IMR-90 (cell line): ENCODE measurements around the gene RAC3. TPM values are rescaled to one million over a fixed set of nuclear protein-coding genes. Genes with fewer than 3 reads are reported as not detected.

ENCODE experiments used
- ATAC-seq: fragments of 200-7000 bp; cut with Tn5 transposase; 2 replicates; pipeline ENCODE4 v1.9.1; 2020; ENCODE audit warnings: low read depth, mild to moderate bottlenecking, moderate library complexity
- BruUV-seq: library from RNA; stranded (reverse); fragments of 400-500 nt; replicated peaks from 2 replicates; lab custom pipeline; 2021; lab: Mats Ljungman, UMichigan
- CTCF ChIA-PET: fragments of 300-600 bp; formaldehyde crosslinking; extraction: SDS; loops from one replicate; lab custom pipeline; 2021; ENCODE audit warnings: antibody characterized with exemption; lab: Yijun Ruan, JAX
- POLR2A ChIA-PET: fragments of 300-600 bp; sonication (Branson Sonifier 250); formaldehyde crosslinking; loops from one replicate; lab custom pipeline; 2022; ENCODE audit warnings: antibody characterized with exemption; ENCODE audit not compliant: unreplicated experiment; lab: Charles Lee
- DNase-seq: peaks from one replicate; pipeline ENCODE4 v3.0.0; 2013
- H2AFZ ChIP-seq: replicated peaks from 2 replicates; pipeline ENCODE3; 2013; ENCODE audit warnings: low read length, mild to moderate bottlenecking; ENCODE audit not compliant: poor library complexity
- H2AK5ac ChIP-seq: 2 replicates; pipeline ENCODE4 v1.6.1; 2013; ENCODE audit warnings: low read depth, low read length, inconsistent platforms
- H2AK9ac ChIP-seq: replicated peaks from 2 replicates; pipeline ENCODE3; 2013; ENCODE audit warnings: mild to moderate bottlenecking, low read depth, low read length, moderate library complexity; ENCODE audit not compliant: poor library complexity
- H2BK120ac ChIP-seq: 2 replicates; pipeline ENCODE4 v1.6.1; 2013; ENCODE audit warnings: low read depth, low read length, inconsistent platforms
- H2BK15ac ChIP-seq: 3 replicates; pipeline ENCODE4 v1.6.1; 2013; ENCODE audit warnings: low read depth, low read length, inconsistent platforms
- H2BK20ac ChIP-seq: 2 replicates; pipeline ENCODE4 v1.6.1; 2013; ENCODE audit warnings: low read depth, mild to moderate bottlenecking, inconsistent platforms, low read length, moderate library complexity
- H2BK5ac ChIP-seq: 2 replicates; pipeline ENCODE4 v1.6.1; 2013; ENCODE audit warnings: mild to moderate bottlenecking, low read depth, low read length, inconsistent platforms; ENCODE audit not compliant: poor library complexity, severe bottlenecking
- H3K14ac ChIP-seq: replicated peaks from 2 replicates; pipeline ENCODE4 v1.6.1; 2013; ENCODE audit warnings: low read depth, low read length, inconsistent platforms
- H3K18ac ChIP-seq: 2 replicates; pipeline ENCODE4 v1.6.1; 2013; ENCODE audit warnings: low read depth, low read length, control low read depth
- H3K23ac ChIP-seq: 2 replicates; pipeline ENCODE4 v1.6.1; 2013; ENCODE audit warnings: low read depth, low read length, inconsistent platforms
- H3K27ac ChIP-seq: 2 replicates; pipeline ENCODE4 v1.5.1; 2013; ENCODE audit warnings: mild to moderate bottlenecking, control low read depth, low read length; ENCODE audit not compliant: insufficient read depth
- H3K27me3 ChIP-seq: 2 replicates; pipeline ENCODE4 v1.6.1; 2013; ENCODE audit warnings: low read length; ENCODE audit not compliant: control insufficient read depth, insufficient read depth
- H3K36me3 ChIP-seq: 2 replicates; pipeline ENCODE4 v1.6.1; 2013; ENCODE audit warnings: low read length, mixed read lengths; ENCODE audit not compliant: control insufficient read depth, insufficient read depth
- H3K4ac ChIP-seq: 2 replicates; pipeline ENCODE4 v1.6.1; 2013; ENCODE audit warnings: low read depth, low read length, inconsistent platforms
- H3K4me1 ChIP-seq: 2 replicates; pipeline ENCODE4 v1.6.1; 2013; ENCODE audit warnings: low read length, mixed read lengths; ENCODE audit not compliant: control insufficient read depth, insufficient read depth
- H3K4me2 ChIP-seq: 2 replicates; pipeline ENCODE4 v1.6.1; 2013; ENCODE audit warnings: low read depth, mild to moderate bottlenecking, control low read depth, low read length, moderate library complexity
- H3K4me3 ChIP-seq: 2 replicates; pipeline ENCODE4 v1.5.1; 2013; ENCODE audit warnings: low read depth, mild to moderate bottlenecking, control low read depth, low read length, moderate library complexity; ENCODE audit not compliant: insufficient read depth
- H3K56ac ChIP-seq: 2 replicates; pipeline ENCODE4 v1.6.1; 2013; ENCODE audit warnings: low read length, inconsistent platforms; ENCODE audit not compliant: insufficient read depth; ENCODE audit errors: extremely low read depth
- H3K79me1 ChIP-seq, 2 experiments: 2 replicates each; pipeline ENCODE4 v1.6.1; 2013; ENCODE audit warnings: low read length in 2 of 2, inconsistent platforms in 1 of 2, low read depth in 1 of 2
- H3K9ac ChIP-seq: 2 replicates; pipeline ENCODE4 v1.6.1; 2013; ENCODE audit warnings: low read depth, low read length, control low read depth
- H3K9me1 ChIP-seq: 2 replicates; pipeline ENCODE4 v1.6.1; 2013; ENCODE audit warnings: low read length, inconsistent platforms; ENCODE audit not compliant: insufficient read depth
- H3K9me3 ChIP-seq: 2 replicates; pipeline ENCODE4 v1.6.1; 2013; ENCODE audit warnings: low read length; ENCODE audit not compliant: control insufficient read depth, insufficient read depth
- H4K20me1 ChIP-seq: 2 replicates; pipeline ENCODE4 v1.6.1; 2013; ENCODE audit warnings: low read length, inconsistent platforms; ENCODE audit not compliant: insufficient read depth
- H4K5ac ChIP-seq: 2 replicates; pipeline ENCODE4 v1.6.1; 2013; ENCODE audit warnings: mild to moderate bottlenecking, low read depth, low read length, control low read depth
- H4K8ac ChIP-seq, 2 experiments: 2 replicates each; pipeline ENCODE4 v1.6.1; 2013; ENCODE audit warnings: low read depth in 2 of 2, low read length in 2 of 2, control low read depth in 1 of 2, inconsistent platforms in 1 of 2
- H4K91ac ChIP-seq: 2 replicates; pipeline ENCODE4 v1.6.1; 2013; ENCODE audit warnings: low read depth, low read length, inconsistent platforms; ENCODE audit not compliant: insufficient read depth
- BHLHE40 ChIP-seq: fragments of 150-350 bp; IDR thresholded peaks from 2 replicates; pipeline ENCODE4 v1.6.1; 2016; ENCODE audit warnings: mild to moderate bottlenecking, low read depth, low read length
- ELK1 ChIP-seq: fragments of 150-350 bp; IDR thresholded peaks from 2 replicates; pipeline ENCODE4 v1.6.1; 2016; ENCODE audit warnings: low read depth, mild to moderate bottlenecking, low read length, moderate library complexity, borderline replicate concordance
- FOS ChIP-seq: fragments of 150-350 bp; IDR thresholded peaks from 2 replicates; pipeline ENCODE4 v1.6.1; 2016; ENCODE audit warnings: low read depth, low read length
- MAFK ChIP-seq: IDR thresholded peaks from 2 replicates; pipeline ENCODE4 v1.6.1; 2012; ENCODE audit warnings: low read depth, low read length, improper control_type of control experiment
- MAZ ChIP-seq: IDR thresholded peaks from 2 replicates; pipeline ENCODE4 v1.6.1; 2012; ENCODE audit warnings: low read depth, mild to moderate bottlenecking, low read length, improper control_type of control experiment, moderate library complexity, borderline replicate concordance
- MXI1 ChIP-seq: IDR thresholded peaks from 2 replicates; pipeline ENCODE4 v1.6.1; 2012; ENCODE audit warnings: low read depth, mild to moderate bottlenecking, low read length, moderate library complexity, borderline replicate concordance
- NFE2L2 ChIP-seq: fragments of 150-350 bp; IDR thresholded peaks from 2 replicates; pipeline ENCODE4 v1.6.1; 2016; ENCODE audit warnings: low read depth, mild to moderate bottlenecking, low read length
- POLR2A ChIP-seq: IDR thresholded peaks from 2 replicates; pipeline ENCODE4 v1.6.1; 2012; ENCODE audit warnings: mild to moderate bottlenecking, low read depth, low read length
- RAD21 ChIP-seq: IDR thresholded peaks from 2 replicates; pipeline ENCODE4 v1.6.1; 2012; ENCODE audit warnings: low read length, improper control_type of control experiment
- RCOR1 ChIP-seq: IDR thresholded peaks from 2 replicates; pipeline ENCODE4 v1.6.1; 2012; ENCODE audit warnings: mild to moderate bottlenecking, low read length, improper control_type of control experiment; ENCODE audit not compliant: insufficient replicate concordance
- RFX5 ChIP-seq: IDR thresholded peaks from 2 replicates; pipeline ENCODE4 v1.8.0; 2012; ENCODE audit warnings: low read depth, mild to moderate bottlenecking, low read length, moderate library complexity
- SMC3 ChIP-seq: fragments of 150-350 bp; IDR thresholded peaks from 2 replicates; pipeline ENCODE4 v1.6.1; 2016; ENCODE audit warnings: low read depth, mild to moderate bottlenecking, antibody characterized with exemption, low read length, moderate library complexity
- USF2 ChIP-seq: fragments of 150-350 bp; IDR thresholded peaks from 2 replicates; pipeline ENCODE4 v1.6.1; 2017; ENCODE audit warnings: mild to moderate bottlenecking, antibody characterized with exemption, low read length, low read depth
- WGBS, 2 experiments: methylation state at CpG; one replicate each; pipeline versions ENCODE4 v1.1.5 to v1.1.7; 2013; ENCODE audit warnings: missing lambda C conversion rate in 2 of 2; ENCODE audit not compliant: insufficient read length in 1 of 2; ENCODE audit errors: extremely low coverage in 2 of 2; 5-methylcytosine and 5-hydroxymethylcytosine counted together
- dilution Hi-C: fragments of 300-500 bp; cut with HindIII; formaldehyde crosslinking; loops from one replicate; pipeline ENCODE4 v1.14.3; 2018; ENCODE audit warnings: low sequenced_read_pairs; ENCODE audit not compliant: unreplicated experiment
- in situ Hi-C: fragments of 300-500 bp; cut with MboI; formaldehyde crosslinking; loops from 3 replicates; pipeline ENCODE4 v1.14.3; 2019; ENCODE audit warnings: low sequenced_read_pairs, inconsistent platforms, mixed read lengths
- intact Hi-C: fragments of 100-400 bp; cut with micrococcal nuclease; formaldehyde crosslinking; loops from 2 replicates; pipeline ENCODE4 v1.10.0; 2022
- polyA plus RNA-seq, 3 experiments: library from polyadenylated mRNA; depleted of rRNA; stranded (reverse); fragments of >200 nt; gene quantifications; 2 replicates each; pipeline ENCODE4 v1.2.3, GENCODE V29; 2012; ENCODE audit warnings: low replicate concordance in 1 of 3
- total RNA-seq: library from RNA; depleted of rRNA; stranded (reverse); fragments of >200 nt; gene quantifications from 2 replicates; pipeline ENCODE4 v1.2.3, GENCODE V29; 2012

Gene RAC3
- total and polyA plus RNA-seq, 2 of the 4 experiments (the other 2 are of a cell fraction): 5.7 to 23.4 TPM

DNA sequence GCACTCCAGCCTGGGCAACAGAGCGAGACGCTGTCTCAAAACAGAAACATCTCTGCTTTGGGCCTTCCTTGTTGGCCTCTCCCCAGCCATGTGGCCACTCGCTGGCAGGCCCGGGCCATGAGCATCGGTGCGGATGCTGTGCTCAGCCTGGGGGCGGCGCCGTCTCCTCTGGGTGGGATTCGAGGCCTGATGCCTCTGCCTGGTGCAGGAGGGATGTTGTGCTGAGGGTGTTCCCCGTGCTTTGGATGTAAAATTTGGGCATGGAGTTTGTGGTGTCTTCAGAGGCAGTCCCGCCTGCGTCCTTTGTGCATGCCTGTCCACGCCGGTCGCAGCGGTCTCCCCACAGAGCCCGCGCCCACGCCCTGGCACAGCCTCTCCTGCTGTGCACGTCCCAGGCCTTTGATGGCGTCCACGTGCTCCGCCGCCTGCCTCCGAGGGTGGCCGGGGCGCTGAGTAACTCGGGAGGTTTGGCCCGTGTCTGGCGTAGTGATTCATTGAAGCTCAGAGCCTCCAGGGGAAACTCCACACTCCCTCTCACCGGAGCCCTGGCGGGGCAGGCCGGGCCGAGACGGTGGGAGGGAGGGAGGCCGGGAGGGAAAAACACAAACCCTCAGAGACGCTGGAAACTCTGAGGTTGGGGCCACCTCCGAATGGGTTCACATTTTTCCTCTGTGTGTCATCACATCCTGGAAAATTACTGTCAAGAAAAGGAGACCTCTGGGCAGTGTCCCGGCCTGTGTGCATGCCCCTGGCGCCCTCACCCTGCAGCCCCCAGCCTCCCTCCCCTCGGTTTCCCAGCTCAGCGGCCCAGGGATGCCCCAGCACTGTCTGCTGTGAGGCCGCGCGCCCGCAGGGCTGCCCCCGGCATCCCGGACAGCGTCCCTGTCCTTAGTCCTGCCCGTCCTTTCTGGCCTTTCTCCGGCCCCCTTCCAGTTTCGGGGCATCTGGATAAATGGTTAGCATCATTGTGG, 27.8 kb upstream of the RAC3 start:
- intact Hi-C loops (no loop called here), dilution Hi-C loops (no loop called here), in situ Hi-C loops (no loop called here)
- peak overlapping the region; percentile 85 for H3K27ac ChIP-seq
- WGBS, 2 experiments: 39% methylated on average over 18 of the region's 53 CpGs; no CpG with 5 or more reads in 1 of the 2 experiments
- peak overlapping the region; percentile 100 for H2BK15ac ChIP-seq
- peak overlapping the region; percentile 99 for H2AK5ac ChIP-seq
- H2BK20ac ChIP-seq: peak overlapping the region; percentile 97
- H3K9me1 ChIP-seq: peaks cover 18% of the 10 kb centered on the region
- H4K91ac ChIP-seq: peak overlapping the region; percentile 99
- H3K79me1 ChIP-seq: peaks cover 11 to 36% of the 10 kb centered on the region in 2 experiments; a peak in 3 of 4 replicates
- H3K4ac ChIP-seq: peak overlapping the region; percentile 97
- peak overlapping the region; percentile 53; the same call in 1 of the 2 replicates for H3K9ac ChIP-seq
- peak overlapping the region; percentile 4; the same call in 1 of the 2 replicates for H3K18ac ChIP-seq
- peak overlapping the region; percentile 2; the same call in 1 of the 2 replicates for H3K4me2 ChIP-seq
- no peaks in the 10 kb centered on the region for H3K27me3 ChIP-seq
- peaks cover 3% of the 10 kb centered on the region; the same call in 1 of the 2 replicates for H4K20me1 ChIP-seq
- no peaks in the 10 kb centered on the region for H3K36me3 ChIP-seq
- H2BK120ac ChIP-seq: peak overlapping the region; percentile 98
- no TSS peak for BruUV-seq
- CTCF ChIA-PET: interaction anchor here (0.7 to 1.0 kb wide), 4 partner anchors 16 to 325 kb away, joined by 3 to 5 read pairs (median 3); no protein-coding TSS in a partner anchor
- ATAC-seq (peak; percentile 96), DNase-seq (peak; percentile 95)
- H2AFZ ChIP-seq: peak overlapping the region; percentile 88
- H2AK9ac ChIP-seq: peak overlapping the region; percentile 98
- peak overlapping the region; percentile 33 for H4K5ac ChIP-seq
- no peak overlapping the region for H3K4me3 ChIP-seq
- H3K9me3 ChIP-seq: no peaks in the 10 kb centered on the region
- peak overlapping the region; percentile 93 for H3K23ac ChIP-seq
- POLR2A ChIA-PET: no interaction called here
- peak overlapping the region; percentile 47; the same call in 1 of the 2 replicates for H3K56ac ChIP-seq
- peak overlapping the region; percentile 96 for H3K14ac ChIP-seq
- peak overlapping the region; percentile 95 for H2BK5ac ChIP-seq
- H4K8ac ChIP-seq: peak overlapping the region; percentile 91 to 97
- H3K4me1 ChIP-seq: peaks cover 27% of the 10 kb centered on the region
- TF ChIP-seq ELK1: no peak
- TF ChIP-seq MAFK: no peak
- TF ChIP-seq NFE2L2: no peak
- TF ChIP-seq FOS: peak; percentile 71
- no peak for TF ChIP-seq RCOR1
- no peak for TF ChIP-seq RAD21
- TF ChIP-seq RFX5: no peak
- TF ChIP-seq USF2: peak; percentile 84
- TF ChIP-seq MAZ: peak; percentile 97
- no peak for TF ChIP-seq SMC3
- TF ChIP-seq BHLHE40: peak; percentile 98
- peak; percentile 96 for TF ChIP-seq MXI1
- no peak for TF ChIP-seq POLR2A
